Upper lobe of left lung (tissue), 4 donors: ENCODE measurements around the gene GRK2.

Experiments used
- CTCF ChIP-seq, 6 experiments: fragments of 450-650 bp in 4 of 6; fragments of 200-600 bp in 2 of 6; sonication (generic) in 2 of 6; IDR thresholded peaks; one replicate each; pipeline ENCODE4 v1.5.1; 2016 to 2019; ENCODE audit warnings: antibody characterized with exemption in 6 of 6
- POLR2AphosphoS5 ChIP-seq, 2 donors: sonication (generic); formaldehyde crosslinking; IDR thresholded peaks; one replicate each; pipeline ENCODE4 v1.5.1; 2017; ENCODE audit warnings: antibody characterized with exemption in 2 of 2

GRCh38 chr11:67253872-67254624 is 12.2 kb upstream of the GRK2 start:
- TF ChIP-seq CTCF (IDR thresholded peaks at IDR 0.05), result no peak
- TF ChIP-seq POLR2AphosphoS5 (IDR thresholded peaks at IDR 0.05), result no peak
